Activated CD4-positive, alpha-beta memory T cell treated with anti-CD3 and anti-CD28 coated beads, Interleukin-2, amount 10 ng/mL, durations not matched to agents 7 days and 5 days (primary cell): ENCODE data around the gene GMPR2. TPM values are rescaled to one million over a fixed set of nuclear protein-coding genes. Genes with fewer than 3 reads are reported as not detected.
A peak's percentile ranks its signal among the peaks of the same experiment; 100 is the strongest.
"Not testable (repeated sequence)": the region's sequence is repeated elsewhere in the genome, so short reads cannot be mapped to it uniquely, and the experiment has no call there.

Source experiments
- CTCF ChIA-PET: fragments of 350-600 bp; sonication (Branson Sonifier 250); formaldehyde crosslinking; loops from one replicate; lab custom pipeline; 2021; ENCODE audit warnings: antibody characterized with exemption, inconsistent platforms; lab: Charles Lee
- POLR2A ChIA-PET: fragments of 350-600 bp; sonication (Branson Sonifier 250); formaldehyde crosslinking; loops from one replicate; lab custom pipeline; 2021; ENCODE audit warnings: antibody characterized with exemption; lab: Charles Lee
- DNase-seq: peaks from one replicate; pipeline ENCODE4 v3.0.0-alpha.2; 2020
- H3K27ac Mint-ChIP-seq: one replicate; pipeline ENCODE4 v1.8.0; 2021; ENCODE audit warnings: mild to moderate bottlenecking, mixed read lengths
- H3K27me3 Mint-ChIP-seq: one replicate; pipeline ENCODE4 v1.8.0; 2021; ENCODE audit warnings: mixed read lengths
- H3K36me3 Mint-ChIP-seq: one replicate; pipeline ENCODE4 v1.8.0; 2021; ENCODE audit warnings: low read depth, mixed read lengths
- H3K4me1 Mint-ChIP-seq: one replicate; pipeline ENCODE4 v1.8.0; 2021; ENCODE audit warnings: mixed read lengths
- H3K4me3 Mint-ChIP-seq: one replicate; pipeline ENCODE4 v1.8.0; 2021; ENCODE audit warnings: mild to moderate bottlenecking, mixed read lengths
- H3K9me3 Mint-ChIP-seq: one replicate; pipeline ENCODE4 v1.8.0; 2021; ENCODE audit warnings: mixed read lengths
- total RNA-seq, 2 experiments: library from RNA; stranded (reverse); gene quantifications; one replicate each; pipeline ENCODE4 v1.2.3, GENCODE V29; 2021

Gene GMPR2
- total RNA-seq, 2 experiments from 2014 or later: 78.1 to 90.3 TPM

DNA sequence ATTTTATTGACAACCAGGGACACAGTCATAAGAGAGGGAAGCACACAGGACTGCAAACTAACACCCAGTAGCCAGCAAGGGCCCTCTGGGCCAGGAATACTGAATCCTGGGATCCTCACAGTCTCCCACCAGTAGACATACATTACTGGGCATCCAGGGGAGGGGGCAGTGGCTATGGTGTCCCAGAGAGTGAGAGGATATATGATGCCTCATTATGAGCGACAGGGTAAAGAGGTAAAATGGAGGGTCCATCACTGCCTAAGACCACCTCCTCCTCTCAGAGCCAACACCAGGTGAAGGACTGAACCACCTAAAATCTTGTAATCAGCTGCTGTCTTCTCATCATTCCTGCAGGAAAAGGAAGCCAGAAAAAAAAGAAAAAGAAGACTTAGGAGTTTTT lies 15.9 kb upstream of the GMPR2 start:
- H3K27me3 Mint-ChIP-seq, DNase-seq, H3K9me3 Mint-ChIP-seq, H3K4me3 Mint-ChIP-seq: not testable (repeated sequence)
- CTCF ChIA-PET: interaction anchor here (1.3 to 3.4 kb wide), 8 partner anchors 9 to 215 kb away, joined by 3 to 19 read pairs (median 12); partner anchors contain the start of genes CIDEB and RABGGTA
- Mint-ChIP-seq H3K4me1 (peaks cover 52% of the 10 kb centered on the region), H3K36me3 (peaks cover 32% of the 10 kb centered on the region), H3K27ac (peak overlapping the region; percentile 95)
- POLR2A ChIA-PET: interaction anchor here (0.8 to 14.0 kb wide), 7 partner anchors 19 to 95 kb away, joined by 3 to 186 read pairs (median 22); partner anchors contain the start of genes GMPR2, IRF9, NEDD8 and TINF2

DNA sequence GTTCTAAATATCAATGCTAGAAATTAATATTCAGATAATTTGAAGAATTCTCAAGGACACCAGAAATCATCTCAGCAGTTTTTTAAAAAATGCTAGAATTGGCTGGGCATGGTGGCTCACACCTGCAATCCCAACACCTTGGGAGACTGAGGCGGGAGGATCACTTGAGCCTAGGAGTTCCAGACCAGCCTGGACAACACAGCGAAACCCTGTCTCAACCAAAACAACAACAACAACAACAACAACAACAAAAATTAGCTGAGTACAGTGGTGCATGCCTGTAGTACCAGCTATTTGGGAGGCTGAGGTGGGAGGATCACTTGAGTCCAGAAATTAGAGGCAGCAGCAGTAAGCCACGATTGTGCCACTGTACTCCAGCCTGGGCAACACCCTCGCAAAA lies 13.6 kb upstream of the GMPR2 start:
- CTCF ChIA-PET: interaction anchor here (0.6 to 2.4 kb wide), 11 partner anchors 9 to 398 kb away, joined by 3 to 11 read pairs (median 5); partner anchors contain the start of genes CIDEB, IRF9, LTB4R and TINF2
- Mint-ChIP-seq H3K36me3 (peaks cover 19% of the 10 kb centered on the region), H3K27ac (no peak overlapping the region), H3K27me3 (no peaks in the 10 kb centered on the region), H3K9me3 (no peaks in the 10 kb centered on the region), H3K4me1 (peaks cover 35% of the 10 kb centered on the region), H3K4me3 (no peak overlapping the region)
- POLR2A ChIA-PET: interaction anchor here (1.2 to 1.3 kb wide), 2 partner anchors 14 to 22 kb away, joined by 3 to 5 read pairs; partner anchors contain the start of gene GMPR2
- no peak for DNase-seq

DNA sequence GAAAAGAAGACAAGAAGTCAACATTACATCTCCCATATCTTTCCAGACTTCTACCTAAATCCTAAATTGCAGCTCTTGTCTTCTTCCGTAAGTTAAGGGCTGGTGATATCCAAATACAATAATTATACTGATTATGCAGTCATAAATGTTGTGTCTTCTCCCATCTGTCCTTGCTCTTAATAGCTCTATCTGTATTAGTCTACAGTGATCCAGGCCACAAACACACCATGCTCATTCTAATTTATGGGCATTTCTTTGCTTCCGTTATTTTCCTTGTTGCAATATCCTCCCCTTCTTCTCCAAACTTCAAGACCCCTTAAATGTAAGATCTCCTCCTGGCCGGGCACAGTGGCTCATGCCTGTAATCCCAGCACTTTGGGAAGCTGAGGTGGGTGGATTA lies 13.2 kb upstream of the GMPR2 start:
- POLR2A ChIA-PET: interaction anchor here (0.7 to 1.4 kb wide), 6 partner anchors 12 to 52 kb away, joined by 3 to 5 read pairs (median 4); partner anchors contain the start of genes GMPR2, RABGGTA and TINF2

DNA sequence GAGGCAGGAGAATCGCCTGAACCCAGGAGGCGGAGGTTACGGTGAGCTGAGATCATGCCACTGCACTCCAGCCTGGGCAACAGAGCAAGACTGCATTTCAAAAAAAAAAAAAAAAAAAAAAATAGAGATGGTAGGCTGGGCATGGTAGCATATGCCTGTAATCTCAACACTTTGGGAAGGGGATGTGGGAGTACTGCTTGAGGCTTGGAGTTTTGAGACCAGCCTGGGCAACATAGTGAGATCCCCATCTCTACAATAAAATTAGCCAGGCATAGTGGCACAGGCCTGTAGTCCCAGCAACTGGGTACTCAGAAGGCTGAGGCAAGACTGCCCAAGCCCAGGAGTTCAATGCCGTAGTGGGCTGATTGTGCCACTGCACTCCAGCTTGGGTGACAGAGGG lies 9.7 kb upstream of the GMPR2 start:
- peaks cover 22% of the 10 kb centered on the region for H3K36me3 Mint-ChIP-seq
- DNase-seq, CTCF ChIA-PET, H3K27ac Mint-ChIP-seq, H3K27me3 Mint-ChIP-seq, H3K9me3 Mint-ChIP-seq, H3K4me3 Mint-ChIP-seq: not testable (repeated sequence)
- H3K4me1 Mint-ChIP-seq: peaks cover 28% of the 10 kb centered on the region
- POLR2A ChIA-PET: interaction anchor here (1.2 kb wide), 1 partner anchor 10 kb away, joined by 3 read pairs; the partner anchor contains the start of gene GMPR2

More for the DNA sequence above, 13.2 kb upstream of the GMPR2 start:
- H3K9me3 Mint-ChIP-seq: no peaks in the 10 kb centered on the region
- H3K4me3 Mint-ChIP-seq: no peak overlapping the region
- DNase-seq: no peak
- peaks cover 18% of the 10 kb centered on the region for H3K36me3 Mint-ChIP-seq
- no peaks in the 10 kb centered on the region for H3K27me3 Mint-ChIP-seq
- no peak overlapping the region for H3K27ac Mint-ChIP-seq
- CTCF ChIA-PET: interaction anchor here (0.6 to 2.4 kb wide), 15 partner anchors 9 to 608 kb away, joined by 3 to 11 read pairs (median 4); partner anchors contain the start of genes CIDEB, IRF9, LTB4R and TINF2
- peaks cover 32% of the 10 kb centered on the region for H3K4me1 Mint-ChIP-seq

DNA sequence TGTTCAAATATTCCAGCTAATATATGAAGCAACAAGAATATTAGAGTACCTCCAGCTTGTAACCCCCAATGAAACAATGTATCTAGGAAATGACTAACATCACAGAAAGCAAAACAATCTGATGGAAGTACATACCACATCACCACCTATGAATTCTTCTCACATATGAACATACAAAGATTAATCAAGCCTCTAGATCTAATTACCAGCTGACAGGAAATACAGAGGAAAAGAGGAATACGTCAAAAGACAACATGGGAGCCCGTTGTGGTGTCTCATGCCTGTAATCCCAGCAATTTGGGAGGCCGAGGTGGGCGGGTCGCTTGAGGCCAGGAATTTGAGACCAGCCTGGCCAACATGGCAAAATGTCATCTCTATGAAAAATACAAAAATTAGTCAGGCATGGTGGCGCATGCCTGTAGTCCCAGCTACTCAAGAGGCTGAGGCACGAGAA lies 8.1 kb upstream of the GMPR2 start:
- no peak for DNase-seq
- ChIA-PET CTCF (interaction anchor here (1.4 to 1.6 kb wide), 2 partner anchors 9 to 18 kb away, joined by 4 to 8 read pairs; partner anchors contain the start of genes MDP1 and TINF2), POLR2A (interaction anchor here (0.9 to 1.4 kb wide), 4 partner anchors 9 to 110 kb away, joined by 3 to 4 read pairs (median 3); partner anchors contain the start of genes DCAF11, MDP1, NRL and TINF2)
- peaks cover 17% of the 10 kb centered on the region for H3K36me3 Mint-ChIP-seq
- H3K4me3 Mint-ChIP-seq: no peak overlapping the region
- H3K4me1 Mint-ChIP-seq: peaks cover 29% of the 10 kb centered on the region
- no peaks in the 10 kb centered on the region for H3K9me3 Mint-ChIP-seq
- peak overlapping the region; percentile 19 for H3K27ac Mint-ChIP-seq
- H3K27me3 Mint-ChIP-seq: no peaks in the 10 kb centered on the region

DNA sequence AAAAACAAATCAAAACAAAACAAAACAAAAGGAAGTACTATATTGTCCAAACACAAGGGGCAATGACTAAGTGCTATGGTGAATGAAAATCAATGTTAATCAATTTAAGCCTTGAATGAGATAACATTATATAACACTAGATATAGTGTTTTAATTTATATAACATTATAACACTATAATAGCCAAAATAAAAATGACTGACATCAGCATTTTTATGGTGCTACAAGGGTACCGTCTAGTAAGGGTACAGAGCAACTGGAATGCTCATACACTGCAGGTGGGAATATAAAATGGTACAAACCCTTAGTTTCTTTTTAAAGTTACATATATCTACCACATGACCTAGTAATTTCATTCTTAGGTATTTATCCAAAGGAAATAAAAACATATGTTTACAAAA lies 6.3 kb upstream of the GMPR2 start:
- ChIA-PET POLR2A (no interaction called here), CTCF (interaction anchor here (2.3 to 2.7 kb wide), 3 partner anchors 11 to 82 kb away, joined by 10 to 13 read pairs (median 12); partner anchors contain the start of genes CIDEB, MDP1 and TINF2)
- peaks cover 19% of the 10 kb centered on the region for H3K36me3 Mint-ChIP-seq
- no peak overlapping the region for H3K4me3 Mint-ChIP-seq
- peaks cover 38% of the 10 kb centered on the region for H3K4me1 Mint-ChIP-seq
- no peaks in the 10 kb centered on the region for H3K27me3 Mint-ChIP-seq
- no peaks in the 10 kb centered on the region for H3K9me3 Mint-ChIP-seq
- H3K27ac Mint-ChIP-seq: no peak overlapping the region
- no peak for DNase-seq

DNA sequence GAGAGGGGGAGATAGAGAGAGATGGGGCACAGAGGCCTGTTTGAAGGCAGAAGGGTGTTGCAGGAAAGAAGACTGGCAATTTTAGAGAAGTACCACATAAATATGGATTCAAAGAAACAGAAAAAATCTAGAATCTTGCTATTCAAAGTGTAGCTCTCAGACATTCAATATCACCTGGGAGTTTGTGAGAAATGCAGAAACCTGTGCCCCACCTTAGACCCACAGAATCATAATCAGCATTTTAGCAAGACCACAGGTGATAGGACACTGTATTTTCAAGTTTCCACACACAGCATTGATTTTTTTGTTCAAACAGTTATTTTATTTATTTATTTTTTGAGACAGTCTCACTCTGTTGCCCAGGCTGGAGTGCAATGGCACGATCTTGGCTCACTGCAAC lies 3.8 kb upstream of the GMPR2 start:
- ChIA-PET CTCF (interaction anchor here (0.9 to 2.7 kb wide), 6 partner anchors 10 to 79 kb away, joined by 3 to 13 read pairs (median 8); partner anchors contain the start of genes CIDEB, MDP1, RABGGTA and TINF2), POLR2A (interaction anchor here (1.1 to 2.1 kb wide), 5 partner anchors 13 to 201 kb away, joined by 3 to 8 read pairs (median 7); partner anchors contain the start of genes CBLN3, CHMP4A, KHNYN and MDP1)
- Mint-ChIP-seq H3K36me3 (peaks cover 22% of the 10 kb centered on the region), H3K9me3 (no peaks in the 10 kb centered on the region), H3K27me3 (no peaks in the 10 kb centered on the region), H3K4me3 (no peak overlapping the region), H3K4me1 (peaks cover 44% of the 10 kb centered on the region), H3K27ac (no peak overlapping the region)
- DNase-seq: no peak

DNA sequence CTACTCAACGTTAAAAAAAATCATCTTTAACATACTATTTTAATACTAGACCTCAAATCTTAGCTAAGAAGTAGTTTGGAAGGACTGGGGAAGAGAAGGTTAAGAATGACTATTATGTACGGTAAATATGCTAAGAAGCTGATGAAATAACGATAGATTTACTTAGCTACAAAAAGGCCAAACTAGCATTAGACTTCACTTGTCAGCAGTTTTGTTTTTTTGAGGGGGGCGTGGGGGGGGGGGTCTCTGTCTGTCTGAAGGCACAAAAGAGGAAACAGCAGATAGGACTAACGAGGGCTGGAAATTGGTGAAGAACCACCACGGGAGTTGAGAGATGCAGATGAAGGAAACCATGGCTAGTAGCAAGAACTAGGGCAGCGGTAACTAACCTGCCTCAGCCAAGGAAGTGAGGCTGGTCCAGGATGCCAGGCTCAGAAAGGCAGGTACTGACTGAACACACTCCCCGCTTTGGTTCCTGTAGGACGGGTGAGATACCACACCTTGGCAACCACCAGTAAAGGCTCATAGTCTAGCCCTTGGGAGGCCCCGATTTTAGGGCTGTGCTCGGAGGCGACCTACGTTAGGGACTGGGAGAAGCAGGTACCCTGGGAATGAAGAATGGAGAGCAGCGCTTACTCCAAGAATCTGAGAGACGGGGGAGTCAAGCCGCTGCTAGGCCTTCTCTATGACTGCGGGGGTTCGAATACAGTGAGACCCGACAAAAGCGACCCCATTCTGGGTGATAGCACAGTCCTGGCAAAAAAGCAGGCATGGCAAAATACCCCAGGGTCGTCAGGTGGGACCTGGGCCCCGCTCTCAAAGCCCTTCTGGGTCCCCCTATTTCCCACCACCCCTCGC lies 1.2 kb upstream of the GMPR2 start:
- no peaks in the 10 kb centered on the region for H3K9me3 Mint-ChIP-seq
- CTCF ChIA-PET: interaction anchor here (0.7 to 1.6 kb wide), 5 partner anchors 12 to 76 kb away, joined by 3 to 6 read pairs (median 4); partner anchors contain the start of genes CHMP4A, CIDEB and MDP1
- H3K27ac Mint-ChIP-seq: peak overlapping the region; percentile 83
- peaks cover 61% of the 10 kb centered on the region for H3K4me1 Mint-ChIP-seq
- POLR2A ChIA-PET: interaction anchor here (0.6 to 9.7 kb wide), 6 partner anchors 11 to 117 kb away, joined by 3 to 136 read pairs (median 4); partner anchors contain the start of genes CHMP4A, DCAF11, IPO4 and MDP1
- H3K36me3 Mint-ChIP-seq: peaks cover 39% of the 10 kb centered on the region
- peak overlapping the region; percentile 81 for H3K4me3 Mint-ChIP-seq
- H3K27me3 Mint-ChIP-seq: no peaks in the 10 kb centered on the region
- peak; percentile 48 for DNase-seq

DNA sequence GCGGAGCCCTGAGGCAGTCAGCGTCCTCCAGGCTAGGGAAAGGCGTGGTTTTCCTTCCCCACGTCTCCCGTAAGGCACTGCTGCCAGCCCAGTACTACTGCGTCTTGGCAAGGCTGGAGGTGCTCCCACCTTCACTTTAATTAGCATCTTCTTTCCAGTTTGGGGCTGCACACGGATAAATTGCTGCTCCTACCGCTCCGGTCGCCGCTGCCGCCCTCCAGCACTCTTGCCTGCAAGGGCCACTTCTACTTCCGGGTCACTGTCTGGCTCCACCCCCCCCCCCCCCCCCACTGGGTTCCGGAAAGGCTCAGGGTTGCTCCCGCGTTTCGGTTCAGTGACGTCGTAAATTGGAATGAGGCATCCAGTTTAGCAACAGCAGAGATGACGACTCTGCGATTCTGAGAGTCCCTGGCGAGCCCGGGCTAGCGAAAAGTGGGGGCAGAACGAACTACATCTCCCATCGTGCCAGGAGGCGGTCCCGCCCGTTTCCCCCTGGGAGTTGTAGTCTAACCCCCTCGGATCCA lies 546 bp upstream of the GMPR2 start, which contains the start of gene NEDD8:
Gene NEDD8 (minus strand): TSS at position 247 of the 524 bp plus-strand sequence. CDS start 100 bp downstream, at position 147.
- no peaks in the 10 kb centered on the region for H3K27me3 Mint-ChIP-seq
- H3K4me3 Mint-ChIP-seq: peak within 1 kb of the TSS; percentile 81
- ChIA-PET POLR2A (interaction anchor here (0.9 to 9.7 kb wide), 11 partner anchors 10 to 198 kb away, joined by 3 to 136 read pairs (median 5); partner anchors contain the start of genes CHMP4A, DCAF11, IRF9 and KHNYN), CTCF (interaction anchor here (1.7 to 3.8 kb wide), 3 partner anchors 10 to 199 kb away, joined by 4 to 23 read pairs (median 18); partner anchors contain the start of gene TINF2)
- H3K27ac Mint-ChIP-seq: peak within 1 kb of the TSS; percentile 83
- H3K9me3 Mint-ChIP-seq: no peaks in the 10 kb centered on the region
- H3K36me3 Mint-ChIP-seq: peaks cover 44% of the 10 kb centered on the region
- H3K4me1 Mint-ChIP-seq: peaks cover 59% of the 10 kb centered on the region
- DNase-seq: peak; percentile 92

DNA sequence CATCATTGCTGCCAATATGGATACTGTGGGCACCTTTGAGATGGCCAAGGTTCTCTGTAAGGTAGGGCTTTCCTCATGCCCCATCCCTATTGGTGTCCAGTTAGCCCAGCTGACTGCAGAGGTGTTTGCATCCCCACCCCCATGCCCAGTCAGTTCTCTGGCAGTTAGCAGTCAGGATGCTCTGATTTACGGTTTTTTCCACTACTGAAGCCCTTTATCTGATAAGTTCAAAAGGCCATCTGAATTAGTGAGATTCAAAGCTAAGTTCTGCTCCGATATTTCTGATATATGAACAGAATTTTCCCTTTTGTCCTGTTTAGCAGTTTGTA lies 773 bp downstream of the GMPR2 start:
- peak; percentile 36 for DNase-seq
- H3K4me1 Mint-ChIP-seq: peaks cover 66% of the 10 kb centered on the region
- no peaks in the 10 kb centered on the region for H3K9me3 Mint-ChIP-seq
- peak overlapping the region; percentile 81 for H3K4me3 Mint-ChIP-seq
- POLR2A ChIA-PET: interaction anchor here (0.9 to 9.7 kb wide), 11 partner anchors 9 to 199 kb away, joined by 3 to 136 read pairs (median 5); partner anchors contain the start of genes CHMP4A, DHRS1, IRF9 and MDP1
- peak overlapping the region; percentile 83 for H3K27ac Mint-ChIP-seq
- peaks cover 53% of the 10 kb centered on the region for H3K36me3 Mint-ChIP-seq
- CTCF ChIA-PET: interaction anchor here (0.7 to 3.8 kb wide), 7 partner anchors 9 to 673 kb away, joined by 4 to 23 read pairs (median 7); partner anchors contain the start of genes CIDEB, MDP1 and TINF2
- no peaks in the 10 kb centered on the region for H3K27me3 Mint-ChIP-seq

DNA sequence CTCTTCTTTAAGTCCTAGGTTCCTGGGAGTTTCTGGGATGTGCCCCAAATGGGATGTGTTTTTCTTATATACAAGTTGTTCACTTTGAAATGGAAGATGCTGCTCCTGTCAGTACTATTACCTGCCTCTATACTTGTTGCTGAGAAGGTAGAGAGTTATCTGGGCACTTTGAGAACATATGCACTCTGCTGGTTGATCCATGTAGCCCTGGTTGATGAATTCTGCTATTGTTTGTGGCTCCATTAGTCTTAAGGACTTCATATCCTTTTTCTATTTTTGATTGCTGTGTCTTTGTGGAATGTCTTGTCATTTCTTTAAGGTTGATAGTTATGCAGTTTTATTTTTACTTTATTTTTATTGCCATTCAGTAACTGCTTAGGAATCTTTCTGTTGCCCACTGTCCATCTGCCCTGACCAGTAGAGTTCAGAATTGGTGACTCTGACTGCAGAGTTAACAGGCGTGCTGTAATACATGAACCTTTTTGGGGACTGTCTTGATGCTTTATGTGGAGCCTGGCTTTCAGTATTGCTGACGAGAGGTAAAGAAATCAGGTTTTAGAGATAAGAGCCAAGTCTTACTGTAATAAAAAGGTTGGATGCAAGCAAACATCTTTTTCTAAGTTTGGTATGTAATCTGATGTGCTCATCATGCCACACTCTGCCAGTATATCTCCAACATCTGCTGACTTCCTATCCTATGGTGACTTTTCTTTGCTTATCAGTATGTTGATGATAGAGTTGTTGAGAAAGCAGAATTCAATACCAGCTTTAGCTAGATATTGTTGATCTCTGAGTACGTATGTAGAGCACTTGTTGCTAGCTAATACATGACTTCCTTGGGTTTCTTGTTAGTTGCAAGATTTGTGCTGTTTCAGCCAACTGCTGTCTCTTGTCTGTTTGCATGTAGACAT lies 1.6 kb downstream of the GMPR2 start:
- no peak for DNase-seq
- Mint-ChIP-seq H3K9me3 (no peaks in the 10 kb centered on the region), H3K4me1 (peaks cover 70% of the 10 kb centered on the region), H3K4me3 (peak overlapping the region; percentile 43), H3K27ac (peak overlapping the region; percentile 74), H3K36me3 (peaks cover 58% of the 10 kb centered on the region), H3K27me3 (no peaks in the 10 kb centered on the region)
- ChIA-PET CTCF (interaction anchor here (0.7 to 3.8 kb wide), 15 partner anchors 8 to 673 kb away, joined by 3 to 23 read pairs (median 5); partner anchors contain the start of genes CIDEB, IRF9, MDP1 and RABGGTA), POLR2A (interaction anchor here (0.7 to 9.7 kb wide), 24 partner anchors 8 to 199 kb away, joined by 3 to 136 read pairs (median 5); partner anchors contain the start of genes CBLN3, CHMP4A, DCAF11 and DHRS1)
